GM21423 (cell line): Measurements from ENCODE around the gene EEF1AKMT1.
"Not testable (repeated sequence)": the region's sequence is repeated elsewhere in the genome, so short reads cannot be mapped to it uniquely, and the experiment has no call there.

ENCODE experiments used
- ATAC-seq: cut with Tn5 transposase; IDR thresholded peaks from one replicate; pipeline ENCODE4 v1.9.1; 2021; ENCODE audit warnings: mild to moderate bottlenecking, moderate library complexity; ENCODE audit not compliant: unreplicated experiment

The EEF1AKMT1 gene

GRCh38 chr13:20700288-20700687 is 73.5 kb downstream of the EEF1AKMT1 start:
- no peak for ATAC-seq

- ATAC-seq, result no peak
These were observed 74.0 kb downstream of the EEF1AKMT1 start for GRCh38 chr13:20699715-20700114.

GRCh38 chr13:20696073-20696472 is 77.7 kb downstream of the EEF1AKMT1 start:
- ATAC-seq, result no peak

DNA sequence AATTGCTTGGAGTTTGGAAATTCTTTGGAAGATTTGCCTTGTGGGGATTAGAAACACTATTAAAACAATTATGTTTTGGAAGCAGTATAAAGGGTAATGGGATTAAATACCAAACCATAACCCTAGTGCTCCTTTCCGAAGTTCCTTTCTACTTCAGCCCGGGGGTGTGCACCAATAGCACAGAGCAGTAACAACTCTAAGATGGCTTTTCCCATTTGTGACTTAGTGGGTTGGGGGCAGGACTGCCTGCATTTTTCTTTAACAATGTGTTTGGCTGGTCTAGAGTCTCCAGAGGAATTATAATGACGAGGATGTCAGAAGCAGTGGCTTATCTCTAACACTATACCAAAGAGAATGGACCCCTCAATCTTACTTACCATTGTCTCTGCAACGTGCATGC is 82.1 kb downstream of the EEF1AKMT1 start:
- ATAC-seq, result no peak

DNA sequence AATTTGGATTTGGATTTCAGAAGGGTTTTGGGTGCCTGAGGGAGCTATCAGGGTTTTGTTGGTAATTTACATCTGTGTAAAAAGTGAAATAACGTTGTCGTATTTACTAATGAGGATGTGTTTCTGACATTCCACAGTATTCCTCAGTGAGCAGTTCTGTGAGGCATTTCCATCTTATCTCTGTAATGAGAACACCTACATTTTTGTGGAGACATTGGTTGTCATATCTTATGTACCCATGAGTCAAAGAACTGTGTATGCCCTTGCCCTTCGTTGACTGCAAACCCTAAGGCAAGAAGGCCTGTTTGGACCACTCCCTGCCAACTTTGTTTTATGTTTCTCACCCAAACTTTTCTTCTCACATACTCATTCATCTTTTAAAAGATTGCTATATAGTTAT is 84.5 kb downstream of the EEF1AKMT1 start:
- ATAC-seq, result no peak

DNA sequence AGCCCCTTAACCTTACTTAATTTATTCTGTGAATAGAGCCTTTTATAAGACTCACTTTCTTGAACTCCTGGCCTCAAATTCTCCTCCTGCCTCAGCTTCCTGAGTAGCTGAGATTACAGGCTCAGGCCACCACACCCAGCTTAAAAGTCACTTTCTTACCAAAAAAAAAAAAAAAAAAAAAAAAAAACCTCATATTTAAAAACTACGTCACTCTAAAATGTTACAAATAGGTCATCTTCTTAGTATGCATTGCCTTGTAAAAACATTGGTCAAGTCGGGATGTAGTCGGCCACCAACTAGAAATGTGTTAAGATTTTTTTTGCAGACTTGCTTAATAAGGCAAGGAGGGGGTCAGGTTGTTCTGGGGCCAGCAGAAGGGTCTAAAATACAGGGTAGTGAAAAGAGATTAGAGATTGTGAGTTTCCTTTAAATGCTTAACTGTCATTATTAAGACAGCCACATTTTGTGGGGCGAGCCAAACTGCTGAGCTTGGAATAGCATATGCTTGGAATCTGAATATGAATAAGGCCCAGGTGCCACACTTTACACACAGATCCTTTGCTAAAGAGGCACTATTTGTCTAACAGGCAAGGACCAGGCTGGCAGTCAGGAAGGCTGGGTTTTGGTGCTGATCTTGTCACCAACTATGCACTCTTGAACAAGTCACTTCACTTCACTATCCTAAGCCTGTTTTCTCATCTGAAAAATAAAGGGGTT is 86.7 kb downstream of the EEF1AKMT1 start:
- no peak for ATAC-seq

GRCh38 chr13:20686167-20686566 is 87.6 kb downstream of the EEF1AKMT1 start:
- ATAC-seq, result no peak

DNA sequence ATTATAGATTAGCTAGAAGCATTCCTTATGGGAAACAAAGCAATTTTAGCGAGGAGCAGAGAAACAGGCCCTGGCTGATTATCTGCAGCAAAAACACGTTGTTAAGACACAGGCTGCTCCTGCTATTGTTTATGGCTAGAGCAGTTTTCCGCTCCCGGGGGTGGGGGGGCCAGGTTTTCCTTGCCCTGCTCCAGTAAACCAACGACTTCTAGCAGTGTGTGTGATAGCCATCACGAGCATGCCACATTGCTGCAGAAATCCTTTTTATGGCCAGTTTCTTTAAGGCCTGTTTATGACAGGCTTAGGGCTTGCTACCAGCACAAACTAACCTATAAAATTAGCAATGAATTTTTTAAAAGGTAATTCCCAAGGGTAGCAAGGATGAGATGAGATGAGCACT is 88.7 kb downstream of the EEF1AKMT1 start:
- ATAC-seq, result no peak

DNA sequence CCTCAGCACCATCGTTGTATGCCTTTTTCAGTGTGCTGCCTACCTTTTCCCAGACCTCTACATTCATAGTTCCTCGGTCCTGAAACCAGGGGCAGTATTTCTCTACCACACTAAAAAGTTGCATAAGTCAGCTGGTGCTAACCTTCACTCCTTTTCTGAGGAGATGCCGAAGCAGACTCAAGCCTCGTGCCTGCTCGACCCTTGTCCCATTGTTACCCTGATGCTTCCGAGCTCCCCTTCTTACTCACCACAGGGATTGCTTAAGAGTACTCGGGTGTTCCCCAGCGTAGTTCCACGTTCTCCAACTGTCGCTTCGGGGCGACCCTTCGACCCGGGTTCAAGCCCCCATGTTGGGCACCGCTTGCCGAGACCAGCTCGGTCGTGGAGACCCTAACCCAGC is 89.2 kb downstream of the EEF1AKMT1 start:
- ATAC-seq, result no peak

- no peak for ATAC-seq
These were observed 89.7 kb downstream of the EEF1AKMT1 start for GRCh38 chr13:20684041-20684440.

- ATAC-seq, result no peak
These were observed 91.7 kb downstream of the EEF1AKMT1 start for GRCh38 chr13:20682061-20682460.

GRCh38 chr13:20681481-20681880 is 92.3 kb downstream of the EEF1AKMT1 start:
- ATAC-seq, result not testable (repeated sequence)

DNA sequence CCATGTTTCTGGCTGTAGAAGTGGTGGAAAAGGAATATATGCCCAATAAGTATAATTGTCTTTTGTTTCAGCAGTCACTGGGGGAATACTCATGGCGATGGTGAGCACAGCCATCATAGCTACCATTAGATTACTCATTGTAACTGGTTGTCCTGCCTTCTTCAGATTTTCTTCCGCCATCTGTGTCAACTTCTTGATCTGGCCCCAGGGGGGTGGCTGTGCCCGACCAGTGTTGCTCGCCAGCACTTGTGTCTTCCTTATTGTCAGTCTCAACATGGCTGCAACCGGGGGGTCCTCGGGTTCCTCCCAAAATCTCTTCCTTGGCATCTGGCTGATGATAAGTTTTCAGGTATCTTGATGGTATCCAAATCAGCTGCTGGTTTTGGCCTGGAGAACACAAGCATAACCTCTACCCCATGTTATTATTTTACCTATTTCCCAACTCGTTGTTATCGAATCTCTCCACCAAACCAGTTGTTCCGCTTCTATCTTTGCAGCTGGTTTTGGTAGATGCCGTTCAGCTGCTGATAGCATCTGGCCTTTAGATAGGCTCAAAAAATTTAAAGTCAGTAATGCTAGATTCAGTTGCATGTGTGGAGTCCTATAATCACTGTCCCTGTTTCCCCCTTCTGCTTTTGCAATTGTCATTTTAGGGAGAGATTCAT is 93.2 kb downstream of the EEF1AKMT1 start:
- ATAC-seq, result no peak

DNA sequence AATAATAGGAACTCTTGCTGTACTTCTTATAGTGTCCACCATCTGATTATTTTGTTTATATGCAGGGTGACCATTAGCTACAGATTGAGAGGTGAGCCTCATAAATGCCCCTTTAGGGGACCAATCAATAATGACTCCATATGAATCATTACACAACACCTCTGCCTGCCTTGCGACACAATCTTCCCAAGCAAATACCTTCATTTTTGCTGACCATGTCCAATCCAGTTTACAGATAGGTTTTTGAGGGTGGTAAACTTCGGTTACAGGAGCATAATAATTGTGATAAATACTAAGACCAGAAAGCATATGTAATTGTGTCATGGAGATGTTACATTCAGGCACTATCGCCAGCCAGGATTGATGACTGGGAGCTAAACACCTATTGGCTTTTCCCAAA is 93.9 kb downstream of the EEF1AKMT1 start:
- ATAC-seq, result no peak
